RWPE1 (cell line): ENCODE measurements around the gene NXPH3.
A peak's percentile ranks its signal among the peaks of the same experiment; 100 is the strongest.
"Not testable (repeated sequence)": the region's sequence is repeated elsewhere in the genome, so short reads cannot be mapped to it uniquely, and the experiment has no call there.

Experiments used
- CTCF ChIA-PET: fragments of 350-600 bp; sonication (Branson Sonifier 250); formaldehyde crosslinking; extraction: SDS; loops from one replicate; lab custom pipeline; 2021; lab: Yijun Ruan, JAX
- POLR2A ChIA-PET: fragments of 400-600 bp; formaldehyde crosslinking; extraction: SDS; loops from one replicate; lab custom pipeline; 2020; ENCODE audit warnings: antibody characterized with exemption; ENCODE audit not compliant: low non-redundant PET; lab: Yijun Ruan, JAX
- DNase-seq: peaks from one replicate; pipeline ENCODE4 v3.0.0; 2012; ENCODE audit warnings: low spot score
- H3K27ac ChIP-seq: fragments of 450-650 bp; 2 replicates; pipeline ENCODE4 v1.5.1; 2017
- TF ChIP-seq, protein P1 (sequence below): fragments of 450-650 bp; conservative IDR thresholded peaks from 2 replicates; pipeline ENCODE4 v1.5.1; 2017; ENCODE audit warnings: low read depth, mild to moderate bottlenecking

Gene NXPH3

DNA sequence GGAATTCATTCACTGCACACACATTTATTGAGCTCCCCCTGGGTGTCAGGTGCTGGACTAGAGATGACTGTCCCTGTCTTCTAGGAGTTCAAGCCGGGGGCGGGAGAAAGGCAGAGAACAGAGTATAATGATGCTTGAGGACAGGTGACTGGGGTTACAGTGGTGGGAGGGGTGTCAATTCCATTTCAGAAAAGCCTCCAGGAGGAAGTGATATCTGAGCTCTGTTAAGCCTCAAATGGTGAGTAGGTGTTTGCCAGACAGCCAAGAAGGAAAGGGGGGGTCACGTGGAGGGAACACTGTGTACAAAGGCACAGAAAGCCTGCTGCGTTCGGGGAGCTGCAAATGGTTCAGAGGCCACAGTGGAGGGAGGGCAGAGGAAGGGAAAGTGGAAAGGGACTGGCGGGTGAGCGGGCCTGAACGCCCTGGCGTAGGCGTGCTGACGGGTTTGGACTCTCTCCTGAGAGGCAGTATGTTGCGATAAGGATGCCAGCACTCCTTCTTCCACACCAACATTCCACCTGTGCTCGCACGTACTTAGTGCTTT lies 9.7 kb upstream of the NXPH3 start:
- CTCF ChIA-PET, result interaction anchor here (0.6 to 2.6 kb wide), 6 partner anchors 9 to 775 kb away, joined by 3 to 14 read pairs (median 3); no protein-coding TSS in a partner anchor
- POLR2A ChIA-PET, result interaction anchor here (0.5 kb wide), 1 partner anchor 138 kb away, joined by 6 read pairs; no protein-coding TSS in a partner anchor
- peak overlapping the region; percentile 50 for H3K27ac ChIP-seq
- TF ChIP-seq, protein P1, sequence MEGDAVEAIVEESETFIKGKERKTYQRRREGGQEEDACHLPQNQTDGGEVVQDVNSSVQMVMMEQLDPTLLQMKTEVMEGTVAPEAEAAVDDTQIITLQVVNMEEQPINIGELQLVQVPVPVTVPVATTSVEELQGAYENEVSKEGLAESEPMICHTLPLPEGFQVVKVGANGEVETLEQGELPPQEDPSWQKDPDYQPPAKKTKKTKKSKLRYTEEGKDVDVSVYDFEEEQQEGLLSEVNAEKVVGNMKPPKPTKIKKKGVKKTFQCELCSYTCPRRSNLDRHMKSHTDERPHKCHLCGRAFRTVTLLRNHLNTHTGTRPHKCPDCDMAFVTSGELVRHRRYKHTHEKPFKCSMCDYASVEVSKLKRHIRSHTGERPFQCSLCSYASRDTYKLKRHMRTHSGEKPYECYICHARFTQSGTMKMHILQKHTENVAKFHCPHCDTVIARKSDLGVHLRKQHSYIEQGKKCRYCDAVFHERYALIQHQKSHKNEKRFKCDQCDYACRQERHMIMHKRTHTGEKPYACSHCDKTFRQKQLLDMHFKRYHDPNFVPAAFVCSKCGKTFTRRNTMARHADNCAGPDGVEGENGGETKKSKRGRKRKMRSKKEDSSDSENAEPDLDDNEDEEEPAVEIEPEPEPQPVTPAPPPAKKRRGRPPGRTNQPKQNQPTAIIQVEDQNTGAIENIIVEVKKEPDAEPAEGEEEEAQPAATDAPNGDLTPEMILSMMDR, result no peak
- DNase-seq, result no peak

DNA sequence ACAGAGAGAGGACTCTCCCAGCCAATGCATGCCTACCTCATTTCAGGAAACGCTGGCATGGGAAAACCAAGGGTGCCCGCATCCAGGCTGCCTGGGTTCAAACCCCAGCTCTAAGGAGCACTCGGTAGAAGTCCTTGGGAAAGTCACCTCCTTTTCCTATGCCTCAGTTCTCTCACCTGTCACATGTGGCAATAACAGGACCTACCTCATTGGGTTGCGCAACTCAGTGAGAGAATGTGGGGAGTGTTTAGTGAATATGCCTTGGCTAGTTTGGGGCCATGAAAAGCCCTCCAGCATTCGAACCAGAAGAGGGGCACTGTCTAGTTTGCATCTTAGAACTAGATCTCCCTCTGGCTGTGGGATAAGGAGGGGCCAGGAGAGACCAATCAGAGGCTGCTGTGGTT lies 9.0 kb upstream of the NXPH3 start:
- CTCF ChIA-PET, result interaction anchor here (1.2 to 1.5 kb wide), 5 partner anchors 9 to 158 kb away, joined by 3 to 7 read pairs (median 5); no protein-coding TSS in a partner anchor
- H3K27ac ChIP-seq, result peak overlapping the region; percentile 50; the same call in 1 of the 2 replicates
- TF ChIP-seq, protein P1, result no peak
- no peak for DNase-seq
- POLR2A ChIA-PET, result no interaction called here

DNA sequence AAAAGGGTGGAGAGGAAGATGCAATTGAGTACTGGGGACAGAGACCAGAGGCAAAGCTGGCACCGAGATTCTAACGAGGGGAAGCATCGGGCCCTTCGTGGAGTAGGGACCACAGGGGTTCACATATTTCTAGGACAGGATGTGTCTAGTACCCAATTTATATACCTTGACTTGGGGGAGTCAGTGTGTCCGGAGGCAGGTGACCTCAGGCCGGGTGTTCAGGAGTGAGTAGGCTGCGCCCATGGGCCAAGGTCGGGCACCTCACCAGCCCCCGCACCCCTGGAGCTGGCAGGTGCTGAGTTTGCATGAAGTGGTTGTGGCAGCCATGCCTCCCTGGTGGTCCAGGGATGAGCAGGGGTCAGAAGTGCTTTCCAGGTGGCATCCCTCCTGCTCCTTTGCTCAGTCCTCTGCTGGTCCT lies 8.6 kb upstream of the NXPH3 start:
- CTCF ChIA-PET, result interaction anchor here (0.6 to 1.4 kb wide), 15 partner anchors 10 to 1540 kb away, joined by 3 to 26 read pairs (median 4); no protein-coding TSS in a partner anchor
- TF ChIP-seq, protein P1, result no peak
- DNase-seq, result no peak

DNA sequence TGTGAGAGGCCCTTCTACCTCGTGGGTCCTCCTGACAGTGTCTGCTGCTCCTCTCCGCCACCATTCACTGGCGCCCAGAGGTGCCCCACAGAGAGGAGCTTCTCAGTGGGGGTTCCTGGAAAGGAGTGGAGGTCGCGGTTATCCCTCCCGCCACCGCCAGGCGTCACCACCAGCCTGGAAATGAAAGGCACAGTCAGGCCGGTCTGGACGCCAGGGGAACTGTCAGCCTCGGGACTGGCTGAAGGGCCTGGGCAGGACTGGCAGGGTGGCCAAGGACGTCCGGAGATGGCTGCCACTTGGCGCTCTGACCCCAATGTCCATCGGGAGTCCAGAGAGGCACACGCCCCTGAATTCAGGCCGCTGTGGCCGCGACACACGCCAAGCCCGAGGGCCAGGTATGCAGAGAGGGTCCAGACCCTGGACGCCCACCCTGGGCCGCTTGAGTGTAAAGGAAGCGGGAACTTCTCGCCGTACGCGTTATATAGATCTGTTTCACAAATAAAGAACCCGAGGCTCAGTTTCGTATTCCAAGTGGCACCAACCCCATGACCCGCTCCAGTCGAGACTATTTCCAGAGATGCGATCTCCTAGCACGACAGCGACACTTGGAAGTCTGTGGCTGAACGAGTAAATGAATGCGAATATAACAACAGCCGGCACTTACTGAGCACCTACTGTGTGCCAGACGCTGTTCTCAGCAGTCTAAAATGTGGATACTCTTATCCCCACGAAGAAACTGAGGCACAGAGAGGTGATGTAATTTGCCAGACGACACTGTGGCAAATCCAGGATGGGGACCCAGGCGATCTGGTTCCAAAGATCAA lies 7.6 kb upstream of the NXPH3 start:
- DNase-seq, result peak; percentile 71

More for the DNA sequence above, 8.6 kb upstream of the NXPH3 start:
- no peak overlapping the region for H3K27ac ChIP-seq
- POLR2A ChIA-PET, result no interaction called here

DNA sequence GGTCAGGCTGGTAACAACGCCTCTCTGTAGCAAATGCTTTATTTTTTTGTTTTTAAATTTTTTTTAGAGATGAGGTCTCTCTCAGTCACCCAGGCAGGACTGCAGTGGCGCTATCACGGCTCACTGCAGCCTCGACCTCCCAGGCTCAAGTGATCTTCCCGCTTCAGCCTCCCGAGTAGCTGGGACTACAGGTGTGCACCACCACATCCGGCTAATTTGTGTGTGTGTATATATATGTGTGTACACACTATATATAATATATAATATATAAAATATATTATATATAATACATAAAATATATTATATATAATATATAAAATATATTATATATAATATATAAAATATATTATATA lies 7.0 kb upstream of the NXPH3 start:
- DNase-seq, POLR2A ChIA-PET, H3K27ac ChIP-seq: not testable (repeated sequence)
- CTCF ChIA-PET, result interaction anchor here (2.5 kb wide), 1 partner anchor 126 kb away, joined by 31 read pairs; no protein-coding TSS in a partner anchor

More for the DNA sequence above, 7.6 kb upstream of the NXPH3 start:
- TF ChIP-seq, protein P1, result peak; percentile 96
- POLR2A ChIA-PET, result no interaction called here
- H3K27ac ChIP-seq, result no peak overlapping the region
- CTCF ChIA-PET, result interaction anchor here (0.6 to 1.4 kb wide), 16 partner anchors 9 to 1541 kb away, joined by 3 to 26 read pairs (median 4); no protein-coding TSS in a partner anchor

DNA sequence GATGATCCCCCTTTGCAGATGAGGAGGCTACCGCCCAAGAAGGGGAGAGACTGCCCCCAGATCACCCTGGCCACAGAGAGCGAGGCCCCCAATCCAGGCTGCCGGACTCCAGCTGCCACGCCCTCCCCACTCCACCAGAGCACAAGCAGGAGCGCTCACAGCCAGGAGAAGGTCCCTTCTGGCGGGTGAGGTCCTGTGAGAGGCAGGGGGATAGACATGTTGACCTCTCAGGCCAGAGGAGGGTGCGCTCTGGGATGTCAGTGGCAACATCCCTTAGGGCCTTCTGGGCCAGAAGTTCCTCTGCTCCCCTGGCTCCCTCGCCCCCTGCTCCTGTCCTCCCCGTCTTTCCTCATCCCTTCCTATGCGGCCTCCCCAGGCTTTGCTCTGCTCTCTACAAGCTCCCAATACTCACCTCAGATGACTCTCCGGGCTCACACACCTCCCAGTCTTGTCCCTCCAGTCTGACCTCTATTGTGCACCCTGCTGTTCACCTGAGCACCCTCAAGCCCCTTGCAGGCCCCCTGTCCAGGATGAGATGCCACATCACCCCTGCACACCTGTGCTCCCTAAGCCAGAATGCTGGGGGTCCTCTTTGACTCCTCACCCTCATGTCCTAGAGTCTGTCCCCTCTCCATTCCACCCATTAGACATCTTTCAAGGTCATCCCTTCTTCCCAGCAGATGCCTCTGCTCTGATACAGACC lies 5.0 kb upstream of the NXPH3 start:
- H3K27ac ChIP-seq, result peak overlapping the region; percentile 58
- POLR2A ChIA-PET, result no interaction called here
- TF ChIP-seq, protein P1, result no peak
- DNase-seq, result no peak
- CTCF ChIA-PET, result interaction anchor here (0.6 to 2.7 kb wide), 23 partner anchors 9 to 465 kb away, joined by 3 to 31 read pairs (median 3); partner anchors contain the start of gene NGFR
